GM13977 (cell line): ENCODE data around the gene EXOC4.

Experiments
- DNase-seq: peaks from one replicate; pipeline ENCODE4 v3.0.0; 2012; ENCODE audit warnings: low spot score
- in situ Hi-C: fragments of 300-500 bp; cut with MboI; formaldehyde crosslinking; loops from one replicate; pipeline ENCODE4 v1.12.0; 2022; ENCODE audit warnings: low sequenced_read_pairs, low pct_unique_long_range_greater_than_20kb, mixed read lengths, inconsistent platforms; ENCODE audit not compliant: unreplicated experiment
- TF ChIP-seq, protein P1 (sequence below): IDR thresholded peaks from 2 replicates; pipeline ENCODE4 v1.5.1; 2012; ENCODE audit warnings: mild to moderate bottlenecking, control low read depth; ENCODE audit not compliant: insufficient read depth; ENCODE audit errors: extremely low read depth, missing control alignments

Gene EXOC4

DNA sequence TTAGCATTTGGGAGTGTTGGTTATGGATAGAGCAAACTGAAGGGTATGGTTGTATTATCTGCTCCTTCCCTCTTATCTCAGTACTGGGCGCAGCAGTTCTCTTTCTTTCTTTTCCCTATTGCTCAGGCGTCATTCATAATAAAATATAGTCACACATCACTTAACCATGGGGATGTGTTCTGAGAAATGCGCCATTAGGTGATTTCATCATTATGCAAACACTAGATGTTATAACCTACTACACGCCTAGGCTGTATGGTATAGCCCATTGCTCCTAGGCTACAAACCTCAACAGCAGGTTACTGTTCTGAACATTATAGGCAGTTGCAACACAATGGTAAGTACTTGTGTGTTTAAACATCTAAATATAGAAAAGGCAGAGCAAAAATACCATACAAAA, 401.7 kb downstream of the EXOC4 start:
- TF ChIP-seq, protein P1, sequence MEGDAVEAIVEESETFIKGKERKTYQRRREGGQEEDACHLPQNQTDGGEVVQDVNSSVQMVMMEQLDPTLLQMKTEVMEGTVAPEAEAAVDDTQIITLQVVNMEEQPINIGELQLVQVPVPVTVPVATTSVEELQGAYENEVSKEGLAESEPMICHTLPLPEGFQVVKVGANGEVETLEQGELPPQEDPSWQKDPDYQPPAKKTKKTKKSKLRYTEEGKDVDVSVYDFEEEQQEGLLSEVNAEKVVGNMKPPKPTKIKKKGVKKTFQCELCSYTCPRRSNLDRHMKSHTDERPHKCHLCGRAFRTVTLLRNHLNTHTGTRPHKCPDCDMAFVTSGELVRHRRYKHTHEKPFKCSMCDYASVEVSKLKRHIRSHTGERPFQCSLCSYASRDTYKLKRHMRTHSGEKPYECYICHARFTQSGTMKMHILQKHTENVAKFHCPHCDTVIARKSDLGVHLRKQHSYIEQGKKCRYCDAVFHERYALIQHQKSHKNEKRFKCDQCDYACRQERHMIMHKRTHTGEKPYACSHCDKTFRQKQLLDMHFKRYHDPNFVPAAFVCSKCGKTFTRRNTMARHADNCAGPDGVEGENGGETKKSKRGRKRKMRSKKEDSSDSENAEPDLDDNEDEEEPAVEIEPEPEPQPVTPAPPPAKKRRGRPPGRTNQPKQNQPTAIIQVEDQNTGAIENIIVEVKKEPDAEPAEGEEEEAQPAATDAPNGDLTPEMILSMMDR: no peak
- in situ Hi-C loops: no loop called here
- DNase-seq: no peak

DNA sequence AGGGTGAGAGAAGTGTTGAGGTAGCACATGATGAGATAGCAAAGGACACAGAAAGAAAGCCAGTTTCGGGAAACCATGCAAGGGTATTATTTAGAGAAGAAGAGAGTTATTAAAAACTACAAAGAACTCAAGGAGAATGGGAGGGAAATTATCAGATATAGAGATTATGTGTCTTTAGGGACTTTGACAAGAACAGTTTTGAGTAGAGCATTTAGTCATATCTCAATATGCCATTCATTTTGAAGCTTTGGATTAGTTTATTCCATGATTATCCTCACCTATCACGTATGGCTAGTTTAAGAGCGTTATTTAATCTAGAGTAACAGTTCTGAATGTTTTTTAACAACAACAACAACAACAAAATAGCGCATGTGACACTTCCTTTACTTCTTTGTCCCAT, 409.4 kb downstream of the EXOC4 start:
- in situ Hi-C loops: no loop called here

DNA sequence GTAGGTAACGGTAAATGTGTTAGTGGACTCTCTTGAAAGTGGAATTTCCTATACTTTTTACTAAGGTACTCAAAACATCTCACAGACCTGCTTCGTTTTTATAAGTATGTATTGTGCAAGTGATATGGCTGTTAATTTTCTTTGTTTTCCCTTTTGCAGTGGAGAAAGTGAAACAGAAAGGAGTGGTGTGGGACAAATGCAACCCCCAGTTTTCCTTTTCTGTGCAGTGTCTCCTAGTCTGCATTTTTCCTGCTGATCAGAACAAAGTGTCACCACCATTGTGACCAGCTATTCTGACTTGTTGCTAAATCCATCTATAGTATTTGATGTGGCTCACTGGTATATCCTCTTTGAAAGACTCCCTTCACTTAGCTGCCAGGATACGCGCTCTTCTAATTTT, 410.0 kb downstream of the EXOC4 start:
- TF ChIP-seq, protein P1: no peak
- no peak for DNase-seq
- in situ Hi-C loops: no loop called here

More for the DNA sequence above, 409.4 kb downstream of the EXOC4 start:
- no peak for DNase-seq
- TF ChIP-seq, protein P1: no peak

DNA sequence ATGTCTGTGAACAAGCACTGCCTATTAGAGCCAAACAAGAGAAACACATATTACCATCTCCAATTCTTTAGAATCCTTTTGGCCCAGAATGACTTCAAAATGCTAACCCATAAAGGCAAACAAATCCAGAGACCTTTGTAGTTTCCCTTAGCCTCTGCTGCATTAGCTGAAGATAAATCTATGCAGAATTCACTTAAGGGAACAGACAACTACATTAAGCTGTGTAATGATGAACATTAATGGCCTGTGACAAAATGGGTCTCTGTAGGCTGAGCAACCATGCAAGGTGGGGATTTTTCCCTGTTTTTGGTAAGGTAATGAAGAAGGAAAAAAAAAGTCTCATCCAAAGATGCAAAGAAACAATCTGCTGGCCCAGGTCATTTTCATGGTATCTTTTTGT, 411.6 kb downstream of the EXOC4 start:
- DNase-seq: no peak
- in situ Hi-C loops: no loop called here
- TF ChIP-seq, protein P1: no peak

DNA sequence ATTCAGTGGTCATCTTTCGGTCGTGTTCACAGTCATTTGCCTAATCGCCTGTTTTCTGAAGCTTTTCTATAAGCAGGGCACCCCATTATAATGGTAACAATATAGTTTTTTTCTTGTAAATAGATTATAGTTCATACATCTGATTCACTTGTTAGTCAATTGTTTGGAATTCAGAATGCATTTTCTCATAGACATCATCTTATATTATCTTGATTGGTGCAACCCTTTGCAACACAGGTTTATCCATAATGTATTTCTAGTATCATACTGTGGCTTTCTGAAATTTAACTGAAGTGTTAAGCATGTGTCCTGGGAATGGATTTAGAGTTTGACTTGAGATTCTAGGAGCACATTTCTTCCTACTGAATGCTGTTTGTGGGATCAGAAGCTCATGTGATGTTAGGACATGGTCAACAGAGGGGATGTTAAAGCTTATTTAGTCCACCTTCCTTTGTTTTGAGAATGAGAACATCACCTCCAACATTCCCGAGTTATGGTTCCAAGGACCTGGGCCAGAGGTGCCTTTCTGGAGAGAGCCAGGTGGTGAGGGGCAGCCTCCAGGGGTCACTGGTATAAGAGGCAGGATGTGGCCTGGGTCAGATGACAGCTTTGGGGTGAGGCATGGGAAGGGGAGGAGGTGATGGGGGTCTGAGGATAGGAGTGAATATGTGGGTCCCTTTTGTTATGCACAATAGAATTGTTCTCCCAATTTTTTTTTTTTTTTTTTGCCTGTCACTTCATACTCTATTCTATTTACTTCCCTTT, 415.6 kb downstream of the EXOC4 start:
- TF ChIP-seq, protein P1: no peak
- no peak for DNase-seq
- in situ Hi-C loops: no loop called here

DNA sequence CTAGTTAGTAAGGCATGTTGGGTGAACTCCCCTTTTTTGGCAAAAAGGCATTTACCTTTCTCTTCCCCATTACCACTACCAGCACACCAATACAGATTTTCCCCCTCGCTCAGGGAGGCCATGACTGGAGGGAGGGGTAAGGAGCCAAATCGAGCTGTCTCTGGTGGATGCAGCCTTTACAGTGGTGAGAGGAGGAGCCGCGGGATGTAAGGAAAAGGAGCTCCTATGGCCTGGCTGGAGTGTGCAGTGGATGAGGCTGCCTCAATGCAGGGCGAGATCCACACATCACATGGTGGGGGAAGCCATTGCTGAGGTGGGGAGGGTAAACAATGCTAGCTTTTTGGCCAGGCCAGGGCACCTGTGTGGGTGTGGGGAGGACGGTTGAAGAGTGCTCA, 416.2 kb downstream of the EXOC4 start:
- in situ Hi-C loops: no loop called here
- no peak for DNase-seq
- TF ChIP-seq, protein P1: no peak

DNA sequence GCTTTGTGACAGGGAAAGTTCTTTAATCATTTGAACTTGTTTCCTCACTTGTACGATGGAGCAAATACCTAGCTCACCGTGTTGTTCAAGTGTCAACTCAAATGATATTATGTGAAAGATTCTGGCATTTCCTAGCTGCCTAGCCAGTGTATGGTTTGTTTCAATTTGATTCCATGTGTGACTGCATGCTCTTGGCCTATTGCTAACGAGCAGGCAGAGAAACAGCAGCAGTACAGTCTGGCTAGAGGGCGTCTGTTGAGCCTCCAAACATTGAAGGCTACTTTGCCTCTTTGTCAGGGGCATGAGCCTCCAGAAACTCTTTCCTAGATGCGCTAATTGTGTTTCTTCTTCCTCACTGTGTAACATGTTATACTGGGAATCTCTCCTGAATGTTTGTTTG, 417.4 kb downstream of the EXOC4 start:
- in situ Hi-C loops: no loop called here
- TF ChIP-seq, protein P1: no peak
- no peak for DNase-seq
